CD4-positive, alpha-beta T cell (primary cell): ENCODE data around the gene ANKRD13D. TPM values are rescaled to one million over a fixed set of nuclear protein-coding genes. Genes with fewer than 3 reads are reported as not detected.

Experiments used
- ATAC-seq: fragments of 200-7000 bp; cut with Tn5 transposase; one replicate; pipeline ENCODE4 v1.10.0; 2022; ENCODE audit warnings: mild to moderate bottlenecking; ENCODE audit not compliant: poor library complexity
- CTCF ChIA-PET: fragments of 350-600 bp; sonication (Branson Sonifier 250); formaldehyde crosslinking; loops from one replicate; lab custom pipeline; 2021; ENCODE audit warnings: antibody characterized with exemption, inconsistent platforms; lab: Charles Lee
- POLR2A ChIA-PET: fragments of 350-600 bp; sonication (Branson Sonifier 250); formaldehyde crosslinking; loops from one replicate; lab custom pipeline; 2021; ENCODE audit warnings: antibody characterized with exemption, inconsistent platforms; lab: Charles Lee
- DNase-seq, 14 experiments: peaks; one replicate each; pipeline ENCODE4 v3.0.0-alpha.2; 2013 to 2020; ENCODE audit warnings: mixed read lengths in 2 of 14
- H3K27ac ChIP-seq, 2 donors: one replicate each; pipeline versions ENCODE4 v1.5.1 to v1.7.0; 2013; ENCODE audit warnings: low read length in 2 of 2, low read depth in 1 of 2, mild to moderate bottlenecking in 1 of 2
- H3K27me3 ChIP-seq, 2 experiments: 1 replicate in 1 of 2; 2 replicates in 1 of 2; pipeline versions ENCODE4 v1.6.1 to v1.7.0; 2013; ENCODE audit warnings: low read length in 2 of 2, control low read depth in 1 of 2, mild to moderate bottlenecking in 1 of 2, moderate library complexity in 1 of 2; ENCODE audit not compliant: insufficient read depth in 2 of 2, control insufficient read depth in 1 of 2
- H3K36me3 ChIP-seq: one replicate; pipeline ENCODE4 v1.6.1; 2013; ENCODE audit warnings: low read length, control low read depth; ENCODE audit not compliant: insufficient read depth
- H3K4me1 ChIP-seq: one replicate; pipeline ENCODE4 v1.6.1; 2013; ENCODE audit warnings: low read length, control low read depth; ENCODE audit not compliant: insufficient read depth
- H3K4me3 ChIP-seq: one replicate; pipeline ENCODE4 v1.5.1; 2013; ENCODE audit warnings: mild to moderate bottlenecking, low read length, moderate library complexity
- H3K9me3 ChIP-seq, 2 experiments: 1 replicate in 1 of 2; 2 replicates in 1 of 2; pipeline versions ENCODE4 v1.6.1 to v1.7.0; 2013; ENCODE audit warnings: low read length in 2 of 2, mild to moderate bottlenecking in 2 of 2, control low read depth in 1 of 2, moderate library complexity in 1 of 2; ENCODE audit not compliant: control insufficient read depth in 1 of 2, insufficient read depth in 1 of 2
- H3K27ac Mint-ChIP-seq: one replicate; pipeline ENCODE4 v1.8.0; 2020; ENCODE audit warnings: mixed read lengths
- H3K27me3 Mint-ChIP-seq: one replicate; pipeline ENCODE4 v1.8.0; 2021; ENCODE audit warnings: mixed read lengths
- H3K36me3 Mint-ChIP-seq: one replicate; pipeline ENCODE4 v1.8.0; 2021; ENCODE audit warnings: low read depth, mixed read lengths
- H3K4me1 Mint-ChIP-seq: one replicate; pipeline ENCODE4 v1.8.0; 2021; ENCODE audit warnings: low read depth, mixed read lengths
- H3K4me3 Mint-ChIP-seq: one replicate; pipeline ENCODE4 v1.8.0; 2020; ENCODE audit warnings: mild to moderate bottlenecking, mixed read lengths
- H3K9me3 Mint-ChIP-seq: one replicate; pipeline ENCODE4 v1.8.0; 2020; ENCODE audit warnings: mixed read lengths
- intact Hi-C, 2 experiments: fragments of 100-400 bp; cut with DNase I in 1 of 2; cut with micrococcal nuclease in 1 of 2; formaldehyde crosslinking; loops; one replicate each; pipeline versions ENCODE4 v1.15.1 to v1.9.0; 2023 to 2025; cut with DNase I, micrococcal nuclease
- total RNA-seq, 174 experiments: library from RNA in 2 of 174; stranded (reverse) in 2 of 174; gene quantifications; one replicate each; pipeline ENCODE4 v1.2.3 and lab custom pipeline; 2021 to 2026
- TF ChIP-seq, protein P1 (sequence below): fragments of 200-600 bp; IDR thresholded peaks from one replicate; pipeline ENCODE4 v1.8.0; 2022; ENCODE audit warnings: antibody characterized with exemption, mild to moderate bottlenecking

ANKRD13D gene
- total RNA-seq, 2 experiments from 2014 or later, result 160 to 161 TPM

DNA sequence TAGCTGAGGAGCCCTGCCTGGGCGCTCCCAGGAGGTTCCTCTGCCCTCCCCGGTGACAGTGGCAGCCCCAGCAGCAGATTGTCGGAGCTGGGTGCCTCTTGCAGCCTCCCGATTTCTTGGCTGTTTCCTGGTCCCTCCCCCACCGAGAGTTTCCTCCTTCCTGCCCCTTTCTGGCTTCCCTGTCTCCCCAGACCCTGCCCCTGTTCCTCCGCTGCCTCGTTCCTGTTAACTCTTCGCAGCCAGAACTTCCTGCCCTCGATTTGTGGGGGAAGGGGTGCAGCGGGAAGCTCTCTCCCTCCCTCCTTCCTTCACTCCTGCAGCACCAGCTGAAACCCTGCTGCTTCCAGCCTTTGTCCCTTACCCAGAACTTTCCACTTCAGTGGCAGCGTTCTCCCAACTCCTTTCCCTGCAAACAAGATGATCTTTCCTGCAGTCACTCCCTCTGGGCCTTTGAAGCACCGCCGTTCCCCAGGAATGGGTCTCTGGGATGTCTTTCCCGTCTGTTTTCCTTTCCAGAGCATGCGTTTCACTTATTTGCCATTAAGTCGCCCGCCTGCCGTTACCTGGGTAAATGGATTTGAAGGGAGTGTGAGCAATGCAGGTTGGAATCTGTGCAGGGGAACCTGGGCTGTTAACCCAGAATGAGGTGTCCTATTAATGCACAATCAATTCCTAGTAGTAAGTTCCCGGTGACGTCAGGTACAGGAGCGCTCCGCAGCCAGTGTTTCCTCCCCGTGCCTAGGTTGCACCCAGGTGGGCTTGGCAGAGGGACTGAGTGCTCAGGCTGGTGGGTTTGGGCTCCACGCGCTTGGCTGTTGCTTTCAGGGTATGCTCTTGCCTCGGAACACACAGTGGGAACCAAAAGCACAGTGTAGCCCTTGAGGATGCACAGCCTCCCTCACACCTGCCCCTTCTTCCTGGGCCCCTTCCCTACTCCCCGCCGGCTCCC lies 18.6 kb upstream of the ANKRD13D start:
- DNase-seq, result peak in 5 of 14 experiments; percentile 5 to 63 (median 49)
- H3K27me3 Mint-ChIP-seq, result no peaks in the 10 kb centered on the region
- peaks cover 59% of the 10 kb centered on the region for H3K36me3 Mint-ChIP-seq
- no peaks in the 10 kb centered on the region for H3K9me3 Mint-ChIP-seq
- peaks cover 87% of the 10 kb centered on the region for H3K4me1 ChIP-seq
- H3K4me3 ChIP-seq, result peak overlapping the region; percentile 96
- H3K4me3 Mint-ChIP-seq, result peak overlapping the region; percentile 98
- H3K27me3 ChIP-seq, result no peaks in the 10 kb centered on the region
- no peaks in the 10 kb centered on the region for H3K9me3 ChIP-seq
- peaks cover 58% of the 10 kb centered on the region for H3K36me3 ChIP-seq
- no peak for ATAC-seq
- CTCF ChIA-PET, result interaction anchor here (0.7 to 6.7 kb wide), 6 partner anchors 8 to 112 kb away, joined by 3 to 64 read pairs (median 6); partner anchors contain the start of gene ANKRD13D
- peak overlapping the region; percentile 69 to 90 for H3K27ac ChIP-seq
- TF ChIP-seq, protein P1, sequence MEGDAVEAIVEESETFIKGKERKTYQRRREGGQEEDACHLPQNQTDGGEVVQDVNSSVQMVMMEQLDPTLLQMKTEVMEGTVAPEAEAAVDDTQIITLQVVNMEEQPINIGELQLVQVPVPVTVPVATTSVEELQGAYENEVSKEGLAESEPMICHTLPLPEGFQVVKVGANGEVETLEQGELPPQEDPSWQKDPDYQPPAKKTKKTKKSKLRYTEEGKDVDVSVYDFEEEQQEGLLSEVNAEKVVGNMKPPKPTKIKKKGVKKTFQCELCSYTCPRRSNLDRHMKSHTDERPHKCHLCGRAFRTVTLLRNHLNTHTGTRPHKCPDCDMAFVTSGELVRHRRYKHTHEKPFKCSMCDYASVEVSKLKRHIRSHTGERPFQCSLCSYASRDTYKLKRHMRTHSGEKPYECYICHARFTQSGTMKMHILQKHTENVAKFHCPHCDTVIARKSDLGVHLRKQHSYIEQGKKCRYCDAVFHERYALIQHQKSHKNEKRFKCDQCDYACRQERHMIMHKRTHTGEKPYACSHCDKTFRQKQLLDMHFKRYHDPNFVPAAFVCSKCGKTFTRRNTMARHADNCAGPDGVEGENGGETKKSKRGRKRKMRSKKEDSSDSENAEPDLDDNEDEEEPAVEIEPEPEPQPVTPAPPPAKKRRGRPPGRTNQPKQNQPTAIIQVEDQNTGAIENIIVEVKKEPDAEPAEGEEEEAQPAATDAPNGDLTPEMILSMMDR, result no peak
- peaks cover 79% of the 10 kb centered on the region for H3K4me1 Mint-ChIP-seq
- intact Hi-C loops, result no loop called here
- H3K27ac Mint-ChIP-seq, result peak overlapping the region; percentile 90
- POLR2A ChIA-PET, result interaction anchor here (0.8 to 8.8 kb wide), 15 partner anchors 8 to 1846 kb away, joined by 3 to 188 read pairs (median 6); partner anchors contain the start of genes ANKRD13D, POLD4 and SSH3

DNA sequence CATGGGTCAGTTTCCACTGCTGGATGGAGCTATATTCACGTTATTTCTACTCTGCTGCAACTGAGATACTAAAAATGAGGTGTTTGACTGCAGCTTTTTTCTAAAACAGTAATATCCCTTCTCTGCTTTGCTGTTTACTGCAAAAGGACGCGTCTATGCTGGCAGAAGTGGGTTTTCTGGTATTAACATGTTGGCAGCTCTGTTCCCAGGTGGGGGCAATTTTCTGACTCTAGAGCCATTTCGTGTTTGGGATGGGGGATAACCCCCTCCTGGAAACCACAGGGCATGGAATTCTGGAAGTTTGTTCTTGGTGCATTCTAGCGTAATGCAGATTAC lies 17.9 kb upstream of the ANKRD13D start:
- ATAC-seq (no peak), DNase-seq (no peak)
- H3K36me3 ChIP-seq, result peaks cover 63% of the 10 kb centered on the region
- peaks cover 87% of the 10 kb centered on the region for H3K4me1 ChIP-seq
- POLR2A ChIA-PET, result interaction anchor here (0.8 to 8.8 kb wide), 16 partner anchors 8 to 1846 kb away, joined by 3 to 188 read pairs (median 6); partner anchors contain the start of genes ANKRD13D, POLD4, RAD9A and SSH3
- H3K27me3 ChIP-seq, result no peaks in the 10 kb centered on the region
- H3K27ac Mint-ChIP-seq, result peak overlapping the region; percentile 90
- H3K9me3 Mint-ChIP-seq, result no peaks in the 10 kb centered on the region
- H3K4me3 Mint-ChIP-seq, result peak overlapping the region; percentile 98
- TF ChIP-seq, protein P1, result no peak
- H3K27me3 Mint-ChIP-seq, result no peaks in the 10 kb centered on the region
- peaks cover 66% of the 10 kb centered on the region for H3K36me3 Mint-ChIP-seq
- intact Hi-C loops, result no loop called here
- H3K4me3 ChIP-seq, result peak overlapping the region; percentile 96
- H3K27ac ChIP-seq, result peak overlapping the region; percentile 35 to 90
- CTCF ChIA-PET, result interaction anchor here (1.2 to 6.7 kb wide), 6 partner anchors 9 to 111 kb away, joined by 3 to 64 read pairs (median 7); partner anchors contain the start of gene ANKRD13D
- H3K4me1 Mint-ChIP-seq, result peaks cover 80% of the 10 kb centered on the region
- H3K9me3 ChIP-seq, result no peaks in the 10 kb centered on the region

- peak overlapping the region; percentile 96 for H3K4me3 ChIP-seq
- H3K27me3 ChIP-seq, result no peaks in the 10 kb centered on the region
- H3K27ac ChIP-seq, result peak overlapping the region; percentile 35 to 90
- POLR2A ChIA-PET, result interaction anchor here (0.6 to 8.8 kb wide), 20 partner anchors 8 to 1847 kb away, joined by 3 to 188 read pairs (median 5); partner anchors contain the start of genes ANKRD13D, KDM2A, PPP1CA and RAD9A
- Mint-ChIP-seq H3K4me1 (peaks cover 85% of the 10 kb centered on the region), H3K4me3 (peak overlapping the region; percentile 98), H3K36me3 (peaks cover 67% of the 10 kb centered on the region), H3K27ac (peak overlapping the region; percentile 90), H3K9me3 (no peaks in the 10 kb centered on the region), H3K27me3 (no peaks in the 10 kb centered on the region)
- ATAC-seq (peak; percentile 35), DNase-seq (peak in 8 of 14 experiments; percentile 36 to 85 (median 62))
- peaks cover 64% of the 10 kb centered on the region for H3K36me3 ChIP-seq
- H3K4me1 ChIP-seq, result peaks cover 92% of the 10 kb centered on the region
- no peaks in the 10 kb centered on the region for H3K9me3 ChIP-seq
- intact Hi-C loops, result loop anchor here in 1 of 2 experiments (1.0 kb wide), 1 partner anchor 16 kb away; no protein-coding TSS in a partner anchor
- CTCF ChIA-PET, result interaction anchor here (1.2 to 6.7 kb wide), 6 partner anchors 9 to 111 kb away, joined by 3 to 64 read pairs (median 7); partner anchors contain the start of gene ANKRD13D
- TF ChIP-seq, protein P1, result no peak
These were observed 17.4 kb upstream of the ANKRD13D start for GRCh38 chr11:67271541-67272284.
